H1 (cell line): ENCODE measurements around the gene KCMF1. TPM values are rescaled to one million over a fixed set of nuclear protein-coding genes. Genes with fewer than 3 reads are reported as not detected.

Experiments used
- CTCF ChIA-PET: fragments of 300-600 bp; sonication (Branson Sonifier 250); formaldehyde crosslinking; loops from one replicate; lab custom pipeline; 2021; ENCODE audit not compliant: partially characterized antibody; lab: Charles Lee
- POLR2A ChIA-PET: fragments of 300-600 bp; sonication (Branson Sonifier 250); formaldehyde crosslinking; loops from one replicate; lab custom pipeline; 2021; ENCODE audit warnings: inconsistent platforms; ENCODE audit not compliant: partially characterized antibody; lab: Charles Lee
- DNase-seq, 2 experiments: peaks; one replicate each; pipeline versions ENCODE4 v3.0.0 to v3.0.0-alpha.2; 2010 to 2022; ENCODE audit warnings: low spot score in 2 of 2, low read depth in 1 of 2, mixed read lengths in 1 of 2
- FAIRE-seq: peaks from 2 replicates; lab custom pipeline; 2011; peaks lifted over from hg19 to GRCh38; lab: Jason Lieb, UNC
- H2AFZ ChIP-seq: 2 replicates; pipeline ENCODE4 v1.8.1; 2012; ENCODE audit warnings: low read length, inconsistent platforms
- H2AK5ac ChIP-seq: 2 replicates; pipeline ENCODE4 v1.6.1; 2013; ENCODE audit warnings: low read depth, low read length
- H2BK120ac ChIP-seq: replicated peaks from 2 replicates; pipeline ENCODE3; 2013; ENCODE audit warnings: low read depth, low read length, inconsistent platforms
- H2BK12ac ChIP-seq: 2 replicates; pipeline ENCODE4 v1.6.1; 2013; ENCODE audit warnings: low read depth, low read length
- H2BK15ac ChIP-seq: 2 replicates; pipeline ENCODE4 v1.6.1; 2013; ENCODE audit warnings: low read length
- H2BK20ac ChIP-seq: 2 replicates; pipeline ENCODE4 v1.6.1; 2013; ENCODE audit warnings: low read length
- H2BK5ac ChIP-seq: 2 replicates; pipeline ENCODE4 v1.6.1; 2013; ENCODE audit warnings: low read depth, low read length
- H3K14ac ChIP-seq: 2 replicates; pipeline ENCODE4 v1.6.1; 2013; ENCODE audit warnings: inconsistent platforms; ENCODE audit not compliant: insufficient read length
- H3K18ac ChIP-seq: 2 replicates; pipeline ENCODE4 v1.6.1; 2013; ENCODE audit warnings: low read length; ENCODE audit errors: extremely low read depth
- H3K23ac ChIP-seq: 2 replicates; pipeline ENCODE4 v1.6.1; 2013; ENCODE audit warnings: inconsistent platforms; ENCODE audit not compliant: insufficient read length
- H3K23me2 ChIP-seq: 2 replicates; pipeline ENCODE4 v1.6.1; 2013; ENCODE audit warnings: low read depth, low read length
- H3K27ac ChIP-seq: 2 replicates; pipeline ENCODE4 v1.6.1; 2011; ENCODE audit warnings: low read depth, low read length, inconsistent platforms
- H3K27me3 ChIP-seq, 4 experiments: replicated peaks in 1 of 4; 1 replicate in 1 of 4; 2 replicates in 3 of 4; pipeline versions ENCODE4 v1.6.1 to v1.8.1; 2011 to 2013; ENCODE audit warnings: low read length in 3 of 4, mild to moderate bottlenecking in 3 of 4, inconsistent platforms in 2 of 4, mixed read lengths in 2 of 4, moderate library complexity in 1 of 4; ENCODE audit not compliant: control insufficient read depth in 3 of 4, insufficient read depth in 3 of 4; ENCODE audit errors: extremely low read depth in 1 of 4
- H3K36me3 ChIP-seq, 4 experiments: 2 replicates each; pipeline versions ENCODE4 v1.6.1 to v1.8.1; 2011 to 2013; ENCODE audit warnings: mild to moderate bottlenecking in 4 of 4, low read length in 3 of 4, moderate library complexity in 2 of 4, control low read depth in 1 of 4, inconsistent platforms in 1 of 4; ENCODE audit not compliant: insufficient read depth in 4 of 4, control insufficient read depth in 2 of 4
- H3K4ac ChIP-seq: replicated peaks from 2 replicates; pipeline ENCODE3; 2013; ENCODE audit warnings: low read length, low read depth, mixed read lengths, inconsistent platforms; ENCODE audit not compliant: insufficient read length
- H3K4me1 ChIP-seq, 4 experiments: replicated peaks in 1 of 4; 1 replicate in 1 of 4; 2 replicates in 3 of 4; pipeline versions ENCODE4 v1.6.1 to v1.8.1; 2011 to 2013; ENCODE audit warnings: low read length in 3 of 4, inconsistent platforms in 2 of 4, mixed read lengths in 1 of 4; ENCODE audit not compliant: insufficient read depth in 4 of 4, control insufficient read depth in 3 of 4
- H3K4me2 ChIP-seq, 2 experiments: 2 replicates each; pipeline versions ENCODE4 v1.6.1 to v1.8.1; 2011 to 2013; ENCODE audit warnings: low read depth in 2 of 2, low read length in 2 of 2, control low read depth in 1 of 2, inconsistent platforms in 1 of 2, mild to moderate bottlenecking in 1 of 2; ENCODE audit not compliant: insufficient read depth in 1 of 2
- H3K4me3 ChIP-seq, 4 experiments: fragments of 200-600, 300-600 bp in 1 of 4; sonication (generic), shearing (Covaris generic), sonication (Bioruptor Twin) in 1 of 4; 2 replicates each; pipeline versions ENCODE4 v1.5.1 to v1.8.1; 2011 to 2016; ENCODE audit warnings: low read length in 4 of 4, low read depth in 3 of 4, control low read depth in 2 of 4, inconsistent platforms in 2 of 4, mild to moderate bottlenecking in 2 of 4, mixed read lengths in 1 of 4, moderate library complexity in 1 of 4; ENCODE audit not compliant: insufficient read depth in 2 of 4; ENCODE audit errors: extremely low read depth in 1 of 4
- H3K56ac ChIP-seq: replicated peaks from 2 replicates; pipeline ENCODE3; 2013; ENCODE audit warnings: low read depth, mild to moderate bottlenecking, mixed read lengths, low read length, inconsistent platforms; ENCODE audit not compliant: insufficient read length
- H3K79me1 ChIP-seq: 2 replicates; pipeline ENCODE4 v1.6.1; 2013; ENCODE audit warnings: low read depth, low read length, control low read depth
- H3K79me2 ChIP-seq, 2 experiments: 2 replicates each; pipeline versions ENCODE4 v1.6.1 to v1.8.1; 2012 to 2013; ENCODE audit warnings: low read length in 2 of 2, mild to moderate bottlenecking in 2 of 2, inconsistent platforms in 1 of 2; ENCODE audit not compliant: insufficient read depth in 2 of 2, control insufficient read depth in 1 of 2
- H3K9ac ChIP-seq, 4 experiments: replicated peaks in 1 of 4; 1 replicate in 1 of 4; 2 replicates in 3 of 4; pipeline versions ENCODE4 v1.6.1 to v1.8.1; 2011 to 2013; ENCODE audit warnings: low read depth in 3 of 4, low read length in 3 of 4, control low read depth in 2 of 4, mild to moderate bottlenecking in 2 of 4, moderate library complexity in 2 of 4, inconsistent platforms in 1 of 4; ENCODE audit errors: extremely low read depth in 1 of 4
- H3K9me3 ChIP-seq, 2 experiments: 2 replicates each; pipeline versions ENCODE4 v1.6.1 to v1.8.1; 2012 to 2013; ENCODE audit warnings: mild to moderate bottlenecking in 2 of 2, moderate library complexity in 2 of 2, control low read depth in 1 of 2, inconsistent platforms in 1 of 2, low read depth in 1 of 2, low read length in 1 of 2, mixed read lengths in 1 of 2; ENCODE audit not compliant: insufficient read depth in 2 of 2
- H4K20me1 ChIP-seq, 2 experiments: replicated peaks in 1 of 2; 2 replicates each; pipeline versions ENCODE3 to v1.8.1; 2011 to 2013; ENCODE audit warnings: inconsistent platforms in 2 of 2, low read length in 2 of 2, mild to moderate bottlenecking in 1 of 2; ENCODE audit not compliant: insufficient read depth in 2 of 2, control insufficient read depth in 1 of 2
- H4K5ac ChIP-seq: 2 replicates; pipeline ENCODE4 v1.6.1; 2013; ENCODE audit warnings: low read length, low read depth, mixed read lengths, inconsistent platforms; ENCODE audit not compliant: insufficient read length
- H4K8ac ChIP-seq: 2 replicates; pipeline ENCODE4 v1.8.0; 2013; ENCODE audit warnings: mild to moderate bottlenecking, moderate library complexity, low read length, inconsistent platforms; ENCODE audit not compliant: insufficient read depth; ENCODE audit errors: extremely low read depth
- H4K91ac ChIP-seq: replicated peaks from 2 replicates; pipeline ENCODE3; 2013; ENCODE audit warnings: low read length, mixed read lengths, inconsistent platforms; ENCODE audit not compliant: insufficient read length
- WGBS, 2 experiments: shearing (Covaris generic) in 1 of 2; methylation state at CpG; one replicate each; pipeline versions ENCODE4 v1.1.6 to v1.1.7; 2013 to 2015; ENCODE audit warnings: low lambda C conversion rate in 2 of 2, mixed read lengths in 2 of 2, inconsistent platforms in 1 of 2, low coverage in 1 of 2, missing lambda C conversion rate in 1 of 2; ENCODE audit not compliant: insufficient replicate concordance in 2 of 2, insufficient coverage in 1 of 2, insufficient read length in 1 of 2; ENCODE audit errors: extremely low coverage in 1 of 2, missing lambda C conversion rate in 1 of 2; 5-methylcytosine and 5-hydroxymethylcytosine counted together
- polyA plus RNA-seq, 7 experiments: library from polyadenylated mRNA; depleted of rRNA in 3 of 7; stranded (reverse) in 5 of 7; unstranded in 2 of 7; fragments of >200 nt in 5 of 7; fragments of 200-250 nt in 2 of 7; gene quantifications; 1 replicate in 5 of 7; 2 replicates in 1 of 7; 4 replicates in 1 of 7; pipeline versions ENCODE4 v1.2.1 to v1.2.3, GENCODE V29; 2011 to 2013; ENCODE audit warnings: missing spikeins in 2 of 7, mixed read lengths in 2 of 7
- total RNA-seq: library from RNA; stranded (reverse); fragmentation: NEBNext Ultra II Directional; extraction: Animal tissue kit (Norgen Biotek cat#: 25700); gene quantifications from 2 replicates; pipeline ENCODE4 v1.2.1, GENCODE V29; 2021

Gene KCMF1
- total and polyA plus RNA-seq, 2 of the 8 experiments (the other 6 are each of a cell fraction or from before 2014, with no cell fraction given): 86.9 to 149 TPM

DNA sequence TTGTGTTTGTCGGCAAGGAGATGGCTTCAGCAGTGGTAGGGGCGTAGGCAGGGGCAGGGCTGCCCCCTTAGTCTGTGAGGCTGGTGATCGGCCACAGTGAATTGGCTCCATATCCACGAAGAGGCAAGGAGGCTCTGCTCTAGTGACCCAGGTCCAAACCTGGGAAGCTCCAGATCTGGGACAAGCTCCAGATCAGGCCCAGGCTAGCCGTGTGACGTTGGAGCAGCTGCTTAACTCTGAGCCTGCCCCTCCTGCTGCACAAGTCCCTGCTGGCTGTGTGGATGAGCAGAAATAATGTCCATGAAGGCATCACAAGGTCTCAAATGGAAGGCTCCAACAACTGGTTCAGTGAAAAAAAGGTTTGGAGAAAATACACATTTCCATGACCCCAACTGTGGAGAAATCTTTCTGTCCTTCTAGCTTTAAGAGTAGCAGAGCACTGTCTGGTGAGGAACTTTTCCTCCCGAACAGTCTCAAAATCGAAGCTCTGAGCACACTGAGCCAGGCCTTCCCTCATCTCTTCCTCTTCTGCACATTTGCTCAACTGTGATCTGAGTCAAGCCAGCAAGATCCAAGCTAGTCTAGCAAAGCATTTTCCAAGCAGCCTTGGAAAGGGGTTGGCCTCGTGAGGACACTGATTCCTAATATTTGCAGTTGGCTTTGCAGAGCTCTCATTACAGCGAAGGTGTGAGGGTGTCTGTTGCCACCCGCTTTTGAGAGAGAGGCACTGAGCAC, 95.2 kb downstream of the KCMF1 start:
- no peak for FAIRE-seq
- Histone ChIP-seq H3K18ac (no peak overlapping the region), H3K23me2 (peaks cover 3% of the 10 kb centered on the region; the same call in 1 of the 2 replicates), H3K4me2 (no peak overlapping the region), H4K5ac (no peak overlapping the region), H2AK5ac (peak overlapping the region; percentile 11; the same call in 1 of the 2 replicates), H3K4me1 (peaks cover 8 to 18% (median 10%) of the 10 kb centered on the region in 4 experiments), H4K91ac (no peak overlapping the region), H2BK5ac (no peak overlapping the region), H2BK15ac (no peak overlapping the region), H3K27me3 (peaks cover 0 to 4% (median 0%) of the 10 kb centered on the region in 4 experiments; a peak in 4 of 7 replicates), H2BK20ac (peak overlapping the region; percentile 2), H4K20me1 (no peaks in the 10 kb centered on the region), H2AFZ (no peak overlapping the region), H3K9me3 (no peaks in the 10 kb centered on the region), H3K4ac (no peak overlapping the region), H3K79me1 (no peaks in the 10 kb centered on the region), H2BK12ac (peak overlapping the region; percentile 18; the same call in 1 of the 2 replicates), H3K23ac (no peak overlapping the region), H4K8ac (no peak overlapping the region), H3K14ac (no peak overlapping the region), H3K27ac (no peak overlapping the region), H3K36me3 (no peaks in the 10 kb centered on the region), H3K9ac (no peak overlapping the region), H3K56ac (no peak overlapping the region), H2BK120ac (no peak overlapping the region), H3K4me3 (no peak overlapping the region), H3K79me2 (no peaks in the 10 kb centered on the region)
- ChIA-PET CTCF (interaction anchor here (0.6 to 6.5 kb wide), 56 partner anchors 7 to 354 kb away, joined by 3 to 136 read pairs (median 5); partner anchors contain the start of genes TCF7L1 and TGOLN2), POLR2A (interaction anchor here (1.1 to 3.7 kb wide), 7 partner anchors 9 to 474 kb away, joined by 3 to 20 read pairs (median 4); partner anchors contain the start of genes TCF7L1 and TGOLN2)
- DNase-seq: no peak
- 87% methylated on average over 11 of the region's 11 CpGs; no CpG with 5 or more reads in 1 of the 2 experiments for WGBS, 2 experiments
